HS-27A (cell line): Measurements from ENCODE around the gene FERMT3.

Source experiments
- DNase-seq: peaks from one replicate; pipeline ENCODE4 v3.0.0-alpha.2; 2012; ENCODE audit warnings: low read depth, missing footprints

The FERMT3 gene

GRCh38 chr11:64186492-64187165 lies 19.9 kb upstream of the FERMT3 start:
- no peak for DNase-seq

GRCh38 chr11:64192434-64192833 lies 14.1 kb upstream of the FERMT3 start:
- no peak for DNase-seq

GRCh38 chr11:64196626-64197025 lies 9.9 kb upstream of the FERMT3 start:
- no peak for DNase-seq

- DNase-seq = no peak
Measured at GRCh38 chr11:64198511-64198910, 8.0 kb upstream of the FERMT3 start.

- no peak for DNase-seq
Measured at GRCh38 chr11:64201543-64201942, 5.0 kb upstream of the FERMT3 start.

- no peak for DNase-seq
Measured at GRCh38 chr11:64202992-64203391, 3.5 kb upstream of the FERMT3 start.

- DNase-seq = no peak
Measured at GRCh38 chr11:64203421-64204079, 3.0 kb upstream of the FERMT3 start.

GRCh38 chr11:64204080-64204440 lies 2.5 kb upstream of the FERMT3 start:
- no peak for DNase-seq

GRCh38 chr11:64204464-64204989 lies 2.0 kb upstream of the FERMT3 start:
- DNase-seq = peak; percentile 88

- DNase-seq = no peak
Measured at GRCh38 chr11:64207256-64208085, 950 bp downstream of the FERMT3 start.

- no peak for DNase-seq
Measured at GRCh38 chr11:64208086-64208795, 1.7 kb downstream of the FERMT3 start.

GRCh38 chr11:64208796-64209562 lies 2.5 kb downstream of the FERMT3 start:
- no peak for DNase-seq

- no peak for DNase-seq
Measured at GRCh38 chr11:64209563-64209843, 3.0 kb downstream of the FERMT3 start.

GRCh38 chr11:64210301-64211020 lies 3.9 kb downstream of the FERMT3 start:
- no peak for DNase-seq

GRCh38 chr11:64211181-64211872 lies 4.8 kb downstream of the FERMT3 start:
- DNase-seq = no peak

- DNase-seq = no peak
Measured at GRCh38 chr11:64216879-64217278, 10.4 kb downstream of the FERMT3 start.

GRCh38 chr11:64218628-64219353 lies 12.3 kb downstream of the FERMT3 start:
- DNase-seq = no peak

GRCh38 chr11:64219354-64219684 lies 12.8 kb downstream of the FERMT3 start:
- no peak for DNase-seq

GRCh38 chr11:64219755-64220154 lies 13.2 kb downstream of the FERMT3 start:
- DNase-seq = no peak

GRCh38 chr11:64220271-64220670 lies 13.8 kb downstream of the FERMT3 start:
- no peak for DNase-seq
